H9 (cell line): ENCODE data around the gene PARG. TPM values are rescaled to one million over a fixed set of nuclear protein-coding genes. Genes with fewer than 3 reads are reported as not detected.
"Not testable (repeated sequence)": the region's sequence is repeated elsewhere in the genome, so short reads cannot be mapped to it uniquely, and the experiment has no call there.

Experiments
- DNase-seq: peaks from one replicate; pipeline ENCODE4 v3.0.0-alpha.2; 2017
- H2AFZ ChIP-seq: one replicate; pipeline ENCODE4 v1.6.1; 2013; ENCODE audit warnings: mild to moderate bottlenecking, low read length, control low read depth, moderate library complexity
- H2AK5ac ChIP-seq: 2 replicates; pipeline ENCODE4 v1.6.1; 2013; ENCODE audit warnings: low read length, control low read depth, mixed read lengths; ENCODE audit not compliant: insufficient read length
- H2BK120ac ChIP-seq: one replicate; pipeline ENCODE4 v1.6.1; 2013; ENCODE audit warnings: low read depth, mild to moderate bottlenecking, low read length, control low read depth, inconsistent platforms; ENCODE audit not compliant: poor library complexity, severe bottlenecking
- H2BK12ac ChIP-seq: 2 replicates; pipeline ENCODE4 v1.6.1; 2013; ENCODE audit warnings: low read length, control low read depth, mixed read lengths, low read depth; ENCODE audit not compliant: insufficient read length
- H2BK15ac ChIP-seq: 2 replicates; pipeline ENCODE4 v1.6.1; 2013; ENCODE audit warnings: low read depth, low read length, control low read depth
- H2BK20ac ChIP-seq: one replicate; pipeline ENCODE4 v1.6.1; 2013; ENCODE audit warnings: low read depth, mild to moderate bottlenecking, low read length, control low read depth, inconsistent platforms; ENCODE audit not compliant: poor library complexity, severe bottlenecking
- H2BK5ac ChIP-seq: 2 replicates; pipeline ENCODE4 v1.6.1; 2013; ENCODE audit warnings: low read length, control low read depth, mixed read lengths; ENCODE audit not compliant: insufficient read length
- H3K14ac ChIP-seq: 2 replicates; pipeline ENCODE4 v1.6.1; 2013; ENCODE audit warnings: low read length, control low read depth; ENCODE audit not compliant: insufficient read depth
- H3K18ac ChIP-seq: 2 replicates; pipeline ENCODE4 v1.6.1; 2013; ENCODE audit warnings: low read depth, mild to moderate bottlenecking, mixed read lengths, low read length, control low read depth; ENCODE audit not compliant: insufficient read length
- H3K23ac ChIP-seq: 2 replicates; pipeline ENCODE4 v1.6.1; 2013; ENCODE audit warnings: low read length, control low read depth, mixed read lengths, low read depth; ENCODE audit not compliant: insufficient read length
- H3K23me2 ChIP-seq: 2 replicates; pipeline ENCODE4 v1.6.1; 2013; ENCODE audit warnings: low read depth, mild to moderate bottlenecking, mixed read lengths, low read length, control low read depth; ENCODE audit not compliant: insufficient read length, poor library complexity, severe bottlenecking
- H3K27ac ChIP-seq: 2 replicates; pipeline ENCODE4 v1.5.1; 2013; ENCODE audit warnings: low read length, control low read depth, mixed read lengths, low read depth; ENCODE audit not compliant: insufficient read length
- H3K27me3 ChIP-seq: 2 replicates; pipeline ENCODE4 v1.6.1; 2013; ENCODE audit warnings: low read length, control low read depth, inconsistent platforms; ENCODE audit not compliant: insufficient read depth
- H3K4ac ChIP-seq: 2 replicates; pipeline ENCODE4 v1.6.1; 2013; ENCODE audit warnings: low read depth, mild to moderate bottlenecking, control low read depth, inconsistent platforms, low read length, moderate library complexity
- H3K4me1 ChIP-seq: 2 replicates; pipeline ENCODE4 v1.6.1; 2013; ENCODE audit warnings: low read length, control low read depth, inconsistent platforms; ENCODE audit not compliant: insufficient read depth
- H3K4me2 ChIP-seq: 2 replicates; pipeline ENCODE4 v1.6.1; 2013; ENCODE audit warnings: low read length, control low read depth, mixed read lengths; ENCODE audit not compliant: insufficient read length, insufficient read depth
- H3K56ac ChIP-seq: 2 replicates; pipeline ENCODE4 v1.6.1; 2013; ENCODE audit warnings: low read depth, mild to moderate bottlenecking, mixed read lengths, low read length, control low read depth; ENCODE audit not compliant: insufficient read length
- H3K79me1 ChIP-seq: 2 replicates; pipeline ENCODE4 v1.6.1; 2013; ENCODE audit warnings: low read depth, mild to moderate bottlenecking, moderate library complexity, low read length, control low read depth, inconsistent platforms; ENCODE audit not compliant: insufficient read depth, poor library complexity, severe bottlenecking
- H3K79me2 ChIP-seq: 2 replicates; pipeline ENCODE4 v1.6.1; 2013; ENCODE audit warnings: low read length, control low read depth, inconsistent platforms; ENCODE audit not compliant: insufficient read depth
- H3K9ac ChIP-seq: 2 replicates; pipeline ENCODE4 v1.6.1; 2013; ENCODE audit warnings: low read length, control low read depth, mixed read lengths; ENCODE audit not compliant: insufficient read length; ENCODE audit errors: extremely low read depth
- H3K9me3 ChIP-seq: one replicate; pipeline ENCODE4 v1.6.1; 2013; ENCODE audit warnings: low read depth, low read length, inconsistent platforms; ENCODE audit not compliant: control insufficient read depth
- H3T11ph ChIP-seq: one replicate; pipeline ENCODE4 v1.6.1; 2013; ENCODE audit warnings: mild to moderate bottlenecking, low read length, control low read depth, inconsistent platforms
- H4K20me1 ChIP-seq: one replicate; pipeline ENCODE4 v1.6.1; 2013; ENCODE audit not compliant: control insufficient read depth, insufficient read length, insufficient read depth
- H4K5ac ChIP-seq: 2 replicates; pipeline ENCODE4 v1.6.1; 2013; ENCODE audit warnings: low read depth, mild to moderate bottlenecking, mixed read lengths, low read length, control low read depth; ENCODE audit not compliant: insufficient read length
- H4K8ac ChIP-seq: replicated peaks from 2 replicates; pipeline ENCODE4 v1.6.1; 2013; ENCODE audit warnings: low read length, control low read depth, mixed read lengths, low read depth; ENCODE audit not compliant: insufficient read length
- H4K91ac ChIP-seq: 2 replicates; pipeline ENCODE4 v1.6.1; 2013; ENCODE audit warnings: low read depth, mild to moderate bottlenecking, moderate library complexity, mixed read lengths, low read length, control low read depth; ENCODE audit not compliant: insufficient read length
- H3K27ac Mint-ChIP-seq, 3 experiments: 2 replicates in 2 of 3; 3 replicates in 1 of 3; pipeline ENCODE4 v1.8.0; 2020 to 2021; ENCODE audit warnings: mixed read lengths in 3 of 3, mild to moderate bottlenecking in 1 of 3, moderate library complexity in 1 of 3
- H3K27me3 Mint-ChIP-seq: 2 replicates; pipeline ENCODE4 v1.8.0; 2021; ENCODE audit warnings: low read depth, mild to moderate bottlenecking, moderate library complexity, mixed read lengths
- H3K36me3 Mint-ChIP-seq, 3 experiments: 2 replicates in 2 of 3; 3 replicates in 1 of 3; pipeline ENCODE4 v1.8.0; 2020 to 2021; ENCODE audit warnings: low read depth in 3 of 3, mixed read lengths in 3 of 3; ENCODE audit not compliant: insufficient read depth in 1 of 3
- H3K4me1 Mint-ChIP-seq, 2 experiments: 2 replicates each; pipeline ENCODE4 v1.8.0; 2020; ENCODE audit warnings: mixed read lengths in 2 of 2
- H3K4me3 Mint-ChIP-seq, 2 experiments: 2 replicates in 1 of 2; 3 replicates in 1 of 2; pipeline ENCODE4 v1.8.0; 2020 to 2021; ENCODE audit warnings: mild to moderate bottlenecking in 2 of 2, mixed read lengths in 2 of 2, moderate library complexity in 1 of 2
- H3K9me3 Mint-ChIP-seq, 2 experiments: 2 replicates in 1 of 2; 3 replicates in 1 of 2; pipeline ENCODE4 v1.8.0; 2020; ENCODE audit warnings: mild to moderate bottlenecking in 2 of 2, mixed read lengths in 2 of 2, moderate library complexity in 1 of 2
- WGBS: extraction: QIAGEN DNeasy Blood & Tissue Kit; methylation state at CpG from one replicate; pipeline ENCODE4 v1.1.7; 2013; ENCODE audit warnings: missing lambda C conversion rate, low lambda C conversion rate, mixed read lengths; ENCODE audit not compliant: insufficient read length; ENCODE audit errors: extremely low coverage; 5-methylcytosine and 5-hydroxymethylcytosine counted together
- total RNA-seq: library from RNA; stranded (reverse); gene quantifications from 2 replicates; pipeline ENCODE4 v1.2.1, GENCODE V29; 2021
- TF ChIP-seq, protein P1 (sequence below): fragments of 200-600 bp; sonication (generic); conservative IDR thresholded peaks from 3 replicates; pipeline ENCODE4 v1.8.0; 2021; ENCODE audit warnings: antibody characterized with exemption, mild to moderate bottlenecking

Gene PARG
- total RNA-seq, 1 experiment from 2014 or later = 48.3 TPM

DNA sequence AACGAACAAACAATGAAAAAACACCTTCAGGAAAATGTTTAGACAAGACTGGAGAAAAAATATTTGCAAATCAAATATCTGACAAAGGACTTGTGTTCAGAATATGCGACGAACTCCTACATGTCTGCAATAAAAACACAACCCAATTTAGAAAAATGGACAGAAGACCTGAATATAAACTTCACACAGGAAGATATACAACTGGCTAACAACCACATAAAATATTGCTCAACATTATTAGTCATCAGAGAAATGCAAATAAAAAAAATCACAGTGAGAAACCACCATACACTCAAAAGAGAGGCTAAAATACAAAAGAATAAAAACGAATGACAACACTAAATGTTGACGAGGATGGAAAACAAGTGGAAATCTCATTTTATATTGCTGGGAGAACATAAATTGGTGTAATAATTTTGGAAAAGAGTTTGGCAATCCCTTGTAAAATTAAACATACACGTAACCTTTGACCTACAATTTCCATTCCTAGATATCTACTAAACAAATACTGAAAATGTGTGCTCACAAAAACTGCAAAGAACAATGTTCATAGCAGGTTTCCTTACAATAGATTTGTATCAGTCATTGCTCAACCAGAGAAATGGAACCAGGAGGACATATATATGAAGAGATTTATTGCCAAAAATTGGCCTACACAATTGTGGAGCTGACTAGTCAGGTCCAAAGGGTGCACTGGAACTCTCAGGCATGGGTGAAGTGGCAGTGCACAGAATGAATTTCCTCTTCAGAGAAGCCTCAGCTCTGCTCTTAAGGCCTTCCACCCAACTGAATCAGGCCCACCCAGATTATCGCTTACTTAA, 96.8 kb downstream of the PARG start:
- H3K23me2 ChIP-seq = no peaks in the 10 kb centered on the region
- no peaks in the 10 kb centered on the region for H3K79me2 ChIP-seq
- no peak overlapping the region for H3K4ac ChIP-seq
- no peak overlapping the region for H3K4me2 ChIP-seq
- no peak overlapping the region for H2AFZ ChIP-seq
- no peak overlapping the region for H3K14ac ChIP-seq
- no peak overlapping the region for H2BK12ac ChIP-seq
- H3K27ac ChIP-seq = no peak overlapping the region
- Mint-ChIP-seq H3K36me3 (peaks cover 15 to 40% (median 31%) of the 10 kb centered on the region in 3 experiments; a peak in 6 of 7 replicates), H3K4me1 (peaks cover 0 to 6% of the 10 kb centered on the region in 2 experiments; a peak in 2 of 4 replicates), H3K4me3 (no peak overlapping the region), H3K27ac (peak overlapping the region in 2 of 3 experiments; percentile 55 to 57; a peak in 1 of 7 replicates), H3K27me3 (no peaks in the 10 kb centered on the region), H3K9me3 (no peaks in the 10 kb centered on the region; a peak in 1 of 5 replicates)
- H3K9ac ChIP-seq = no peak overlapping the region
- H3K79me1 ChIP-seq = no peaks in the 10 kb centered on the region
- no peak overlapping the region for H4K91ac ChIP-seq
- DNase-seq = no peak
- no peaks in the 10 kb centered on the region for H3K4me1 ChIP-seq
- H3K18ac ChIP-seq = no peak overlapping the region
- H3K56ac ChIP-seq = no peak overlapping the region
- TF ChIP-seq, protein P1, sequence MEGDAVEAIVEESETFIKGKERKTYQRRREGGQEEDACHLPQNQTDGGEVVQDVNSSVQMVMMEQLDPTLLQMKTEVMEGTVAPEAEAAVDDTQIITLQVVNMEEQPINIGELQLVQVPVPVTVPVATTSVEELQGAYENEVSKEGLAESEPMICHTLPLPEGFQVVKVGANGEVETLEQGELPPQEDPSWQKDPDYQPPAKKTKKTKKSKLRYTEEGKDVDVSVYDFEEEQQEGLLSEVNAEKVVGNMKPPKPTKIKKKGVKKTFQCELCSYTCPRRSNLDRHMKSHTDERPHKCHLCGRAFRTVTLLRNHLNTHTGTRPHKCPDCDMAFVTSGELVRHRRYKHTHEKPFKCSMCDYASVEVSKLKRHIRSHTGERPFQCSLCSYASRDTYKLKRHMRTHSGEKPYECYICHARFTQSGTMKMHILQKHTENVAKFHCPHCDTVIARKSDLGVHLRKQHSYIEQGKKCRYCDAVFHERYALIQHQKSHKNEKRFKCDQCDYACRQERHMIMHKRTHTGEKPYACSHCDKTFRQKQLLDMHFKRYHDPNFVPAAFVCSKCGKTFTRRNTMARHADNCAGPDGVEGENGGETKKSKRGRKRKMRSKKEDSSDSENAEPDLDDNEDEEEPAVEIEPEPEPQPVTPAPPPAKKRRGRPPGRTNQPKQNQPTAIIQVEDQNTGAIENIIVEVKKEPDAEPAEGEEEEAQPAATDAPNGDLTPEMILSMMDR = no peak
- WGBS = no CpG with 5 or more reads among the region's 7 CpGs
- H2BK5ac ChIP-seq = no peak overlapping the region
- H3K27me3 ChIP-seq = no peaks in the 10 kb centered on the region
- H2BK120ac ChIP-seq = no peak overlapping the region
- H3T11ph ChIP-seq = no peak overlapping the region
- no peak overlapping the region for H2BK20ac ChIP-seq
- H3K9me3 ChIP-seq = no peaks in the 10 kb centered on the region
- no peak overlapping the region for H2AK5ac ChIP-seq
- no peak overlapping the region for H2BK15ac ChIP-seq
- no peak overlapping the region for H3K23ac ChIP-seq
- H4K20me1 ChIP-seq = no peaks in the 10 kb centered on the region
- no peak overlapping the region for H4K5ac ChIP-seq
- H4K8ac ChIP-seq = no peak overlapping the region

DNA sequence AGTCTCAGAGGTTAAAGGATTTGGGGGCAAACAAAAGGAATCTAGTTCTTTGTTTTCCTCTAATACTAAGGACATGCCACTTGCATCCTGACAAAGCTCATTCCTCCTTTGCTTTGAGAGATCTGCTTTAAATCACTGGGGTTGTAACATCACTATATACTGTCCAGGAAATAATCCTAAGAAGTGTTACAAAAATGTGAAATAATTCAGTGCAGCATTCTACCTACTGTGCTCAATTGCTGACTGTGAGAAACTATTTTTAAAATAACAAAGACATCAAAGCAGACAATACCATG, 99.5 kb downstream of the PARG start:
- H2AFZ ChIP-seq, H3K23me2 ChIP-seq, H3K14ac ChIP-seq, H2BK20ac ChIP-seq, H2BK120ac ChIP-seq, H3K4me1 ChIP-seq, H3K9ac ChIP-seq, H4K20me1 ChIP-seq, H2BK12ac ChIP-seq, H2BK5ac ChIP-seq, H3K4ac ChIP-seq, H3K27me3 ChIP-seq, H3K18ac ChIP-seq, H3K4me2 ChIP-seq, H3T11ph ChIP-seq, H3K9me3 Mint-ChIP-seq, H3K4me1 Mint-ChIP-seq, H3K27ac ChIP-seq, H3K23ac ChIP-seq, H3K79me1 ChIP-seq, H2BK15ac ChIP-seq, H4K91ac ChIP-seq, DNase-seq, H3K9me3 ChIP-seq, H3K4me3 Mint-ChIP-seq, H2AK5ac ChIP-seq, H3K56ac ChIP-seq, H3K79me2 ChIP-seq, H3K27me3 Mint-ChIP-seq, H4K8ac ChIP-seq, H4K5ac ChIP-seq: not testable (repeated sequence)
- H3K27ac Mint-ChIP-seq = peak overlapping the region in 1 of 3 experiments; percentile 47; a peak in 1 of 7 replicates
- peaks cover 21 to 58% (median 47%) of the 10 kb centered on the region in 3 experiments; a peak in 6 of 7 replicates for H3K36me3 Mint-ChIP-seq
